ENCODE measurements around the gene TKTL1.

- TF ChIP-seq POLR2A (IDR thresholded peaks at IDR 0.05; ENCODE audit: low read length) (no peak), GATA1 (IDR thresholded peaks at IDR 0.05; ENCODE audit: low read depth, low read length) (no peak)
Observed at GRCh38 chrX:154372612-154373022, 77.0 kb downstream of the TKTL1 start.
